Measurements from ENCODE around the gene UGT2A3.

Gene UGT2A3

GRCh38 chr4:68953056-68953596, 1.5 kb upstream of the UGT2A3 start:
- H3K27ac ChIP-seq: no peak overlapping the region
- H3K36me3 ChIP-seq: no peaks in the 10 kb centered on the region
- H3K9me3 ChIP-seq: no peaks in the 10 kb centered on the region
- TF ChIP-seq CTCF (IDR thresholded peaks at IDR 0.05): no peak
- H3K4me3 ChIP-seq (ENCODE audit: low read depth in 1 of 2, low read length in 1 of 2): no peak overlapping the region
- no peaks in the 10 kb centered on the region for H3K4me1 ChIP-seq (ENCODE audit: control insufficient read depth in 1 of 2, insufficient read depth in 1 of 2, low read depth in 1 of 2, low read length in 1 of 2)
- H3K27me3 ChIP-seq: no peaks in the 10 kb centered on the region

GRCh38 chr4:68951806-68952585, 392 bp upstream of the UGT2A3 start:
- H3K27ac ChIP-seq: no peak overlapping the region
- H3K4me3 ChIP-seq (ENCODE audit: low read depth in 1 of 2, low read length in 1 of 2): no peak overlapping the region
- no peaks in the 10 kb centered on the region for H3K27me3 ChIP-seq
- H3K4me1 ChIP-seq (ENCODE audit: control insufficient read depth in 1 of 2, insufficient read depth in 1 of 2, low read depth in 1 of 2, low read length in 1 of 2): no peaks in the 10 kb centered on the region
- H3K9me3 ChIP-seq: no peaks in the 10 kb centered on the region
- H3K36me3 ChIP-seq: no peaks in the 10 kb centered on the region
- no peak for TF ChIP-seq CTCF (IDR thresholded peaks at IDR 0.05)

- H3K9me3 ChIP-seq: no peaks in the 10 kb centered on the region
- H3K4me1 ChIP-seq (ENCODE audit: control insufficient read depth in 1 of 2, insufficient read depth in 1 of 2, low read depth in 1 of 2, low read length in 1 of 2): no peaks in the 10 kb centered on the region
- TF ChIP-seq CTCF (IDR thresholded peaks at IDR 0.05): no peak
- no peak overlapping the region for H3K27ac ChIP-seq
- H3K36me3 ChIP-seq: no peaks in the 10 kb centered on the region
- no peak overlapping the region for H3K4me3 ChIP-seq (ENCODE audit: low read depth in 1 of 2, low read length in 1 of 2)
- H3K27me3 ChIP-seq: no peaks in the 10 kb centered on the region
Observed at GRCh38 chr4:68950033-68950432, 1.6 kb downstream of the UGT2A3 start.

- Histone ChIP-seq H3K4me1 (ENCODE audit: control insufficient read depth in 1 of 2, insufficient read depth in 1 of 2, low read depth in 1 of 2, low read length in 1 of 2) (no peaks in the 10 kb centered on the region), H3K36me3 (no peaks in the 10 kb centered on the region), H3K27ac (no peak overlapping the region), H3K27me3 (no peaks in the 10 kb centered on the region), H3K4me3 (ENCODE audit: low read depth in 1 of 2, low read length in 1 of 2) (no peak overlapping the region), H3K9me3 (no peaks in the 10 kb centered on the region)
- TF ChIP-seq CTCF (IDR thresholded peaks at IDR 0.05): no peak
Observed at GRCh38 chr4:68948985-68949384, 2.6 kb downstream of the UGT2A3 start.

- TF ChIP-seq CTCF (IDR thresholded peaks at IDR 0.05): no peak
- Histone ChIP-seq H3K4me3 (ENCODE audit: low read depth in 1 of 2, low read length in 1 of 2) (no peak overlapping the region), H3K9me3 (no peaks in the 10 kb centered on the region), H3K27me3 (no peaks in the 10 kb centered on the region), H3K27ac (no peak overlapping the region), H3K36me3 (no peaks in the 10 kb centered on the region), H3K4me1 (ENCODE audit: control insufficient read depth in 1 of 2, insufficient read depth in 1 of 2, low read depth in 1 of 2, low read length in 1 of 2) (no peaks in the 10 kb centered on the region)
Observed at GRCh38 chr4:68948044-68948743, 3.4 kb downstream of the UGT2A3 start.
